Left colon (tissue), 2 donors: Measurements from ENCODE around the gene YY2. TPM values are rescaled to one million over a fixed set of nuclear protein-coding genes. Genes with fewer than 3 reads are reported as not detected.
"Not testable (repeated sequence)": the region's sequence is repeated elsewhere in the genome, so short reads cannot be mapped to it uniquely, and the experiment has no call there.

Experiments used
- ATAC-seq: fragments of 200-7000 bp; cut with Tn5 transposase; one replicate; pipeline ENCODE4 v1.9.1; 2020; ENCODE audit warnings: mild to moderate bottlenecking, moderate library complexity
- DNase-seq, 2 donors: peaks; one replicate each; pipeline ENCODE4 v3.0.0-alpha.2; 2020
- intact Hi-C, 2 donors: fragments of 100-400 bp; cut with DNase I in 1 of 2; cut with micrococcal nuclease in 1 of 2; formaldehyde crosslinking; loops; one replicate each; pipeline versions ENCODE4 v1.11.2 to v1.14.0; 2022; cut with DNase I, micrococcal nuclease
- long read RNA-seq: library from polyadenylated mRNA; unstranded; transcript quantifications from one replicate; pipeline ENCODE4 v2.0.0, GENCODE V29; 2021
- total RNA-seq, 2 donors: library from RNA; stranded (reverse); fragmentation: NEBNext Ultra II Directional; extraction: Animal tissue kit (Norgen Biotek cat#: 25700); gene quantifications; one replicate each; pipeline ENCODE4 v1.2.1, GENCODE V29; 2021
- donor health status: DM: no; HTN: no; CAD: no.
- donor health status: DM: yes; HTN: yes; CAD: no.

The YY2 gene
- 1 to 10 TPM in 1 of 2 donors, under 1 TPM in 1; 0.95 to 1.2 TPM for total RNA-seq
- long read RNA-seq, partial matches to known transcripts = 0 of 1 reads
- long read RNA-seq, other reads (novel, unspliced or antisense) = 0 of 1 reads

GRCh38 chrX:21855937-21856415 is at the start of gene YY2:
TSS of gene YY2 (plus strand) at chrX:21855987. CDS start at chrX:21856485, 498 bp downstream.
- intact Hi-C loops = no loop called here
- ATAC-seq (no peak), DNase-seq (no peak)

- DNase-seq (no peak), ATAC-seq (peak; percentile 45)
- intact Hi-C loops = no loop called here
These were observed 49.1 kb upstream of the YY2 start for GRCh38 chrX:21806691-21807090.

- intact Hi-C loops = no loop called here
- ATAC-seq (peak; percentile 61), DNase-seq (no peak)
These were observed 44.0 kb upstream of the YY2 start for GRCh38 chrX:21811832-21812231.

GRCh38 chrX:21812628-21813027 is 43.2 kb upstream of the YY2 start:
- ATAC-seq = no peak
- no peak for DNase-seq
- intact Hi-C loops = no loop called here

- ATAC-seq (no peak), DNase-seq (no peak)
- intact Hi-C loops = no loop called here
These were observed 42.0 kb upstream of the YY2 start for GRCh38 chrX:21813612-21814368.

- ATAC-seq (no peak), DNase-seq (no peak)
- intact Hi-C loops = no loop called here
These were observed 39.7 kb upstream of the YY2 start for GRCh38 chrX:21816136-21816535.

GRCh38 chrX:21820170-21820569 is 35.6 kb upstream of the YY2 start:
- intact Hi-C loops, ATAC-seq: not testable (repeated sequence)

GRCh38 chrX:21821875-21822274 is 33.9 kb upstream of the YY2 start:
- ATAC-seq (no peak), DNase-seq (no peak)
- intact Hi-C loops = no loop called here

More at GRCh38 chrX:21820170-21820569, 35.6 kb upstream of the YY2 start:
- DNase-seq = not testable (repeated sequence)

- DNase-seq = no peak
- no peak for ATAC-seq
- intact Hi-C loops = no loop called here
These were observed 24.3 kb upstream of the YY2 start for GRCh38 chrX:21831496-21831895.

- intact Hi-C loops = no loop called here
- DNase-seq (no peak), ATAC-seq (no peak)
These were observed 18.7 kb upstream of the YY2 start for GRCh38 chrX:21837056-21837455.

GRCh38 chrX:21838937-21839333 is 16.9 kb upstream of the YY2 start:
- DNase-seq (no peak), ATAC-seq (peak; percentile 53)
- intact Hi-C loops = no loop called here

- DNase-seq (peak; percentile 80 to 82), ATAC-seq (peak; percentile 97)
- intact Hi-C loops = no loop called here
These were observed 16.2 kb upstream of the YY2 start, which contains the start of gene MBTPS2 for GRCh38 chrX:21839334-21840192. TSS of gene MBTPS2 (plus strand) at chrX:21839617. CDS start at chrX:21839735, 118 bp downstream.

GRCh38 chrX:21840193-21840545 is 15.6 kb upstream of the YY2 start:
- ATAC-seq (no peak), DNase-seq (no peak)
- intact Hi-C loops = no loop called here

GRCh38 chrX:21843179-21843578 is 12.6 kb upstream of the YY2 start:
- no peak for ATAC-seq
- intact Hi-C loops = no loop called here
- DNase-seq = no peak

- DNase-seq (no peak), ATAC-seq (no peak)
- intact Hi-C loops = no loop called here
These were observed 10.7 kb upstream of the YY2 start for GRCh38 chrX:21845096-21845495.

- ATAC-seq (no peak), DNase-seq (no peak)
- intact Hi-C loops = no loop called here
These were observed 8.4 kb upstream of the YY2 start for GRCh38 chrX:21847342-21847741.

- intact Hi-C loops = no loop called here
- ATAC-seq = no peak
- DNase-seq = no peak
These were observed 2.2 kb upstream of the YY2 start for GRCh38 chrX:21853578-21853977.

- no peak for ATAC-seq
- intact Hi-C loops = no loop called here
These were observed 717 bp downstream of the YY2 start for GRCh38 chrX:21856504-21856903.

GRCh38 chrX:21863241-21863640 is 7.5 kb downstream of the YY2 start:
- no peak for DNase-seq
- intact Hi-C loops = no loop called here
- no peak for ATAC-seq

More at GRCh38 chrX:21856504-21856903, 717 bp downstream of the YY2 start:
- no peak for DNase-seq

GRCh38 chrX:21865436-21865835 is 9.6 kb downstream of the YY2 start:
- ATAC-seq = no peak
- no peak for DNase-seq
- intact Hi-C loops = no loop called here
